GM18868 (cell line): Measurements from ENCODE around the gene CYP27C1.

Experiments
- ATAC-seq: cut with Tn5 transposase; IDR thresholded peaks from one replicate; pipeline ENCODE4 v1.9.1; 2021; ENCODE audit warnings: mild to moderate bottlenecking, moderate library complexity; ENCODE audit not compliant: unreplicated experiment

The CYP27C1 gene

GRCh38 chr2:127193967-127194280 lies 26.2 kb downstream of the CYP27C1 start:
- no peak for ATAC-seq

GRCh38 chr2:127193164-127193966 lies 26.7 kb downstream of the CYP27C1 start:
- ATAC-seq = no peak

GRCh38 chr2:127191331-127192219 lies 28.5 kb downstream of the CYP27C1 start:
- ATAC-seq = no peak

GRCh38 chr2:127188797-127189196 lies 31.3 kb downstream of the CYP27C1 start:
- ATAC-seq = no peak

GRCh38 chr2:127187831-127188230 lies 32.3 kb downstream of the CYP27C1 start:
- no peak for ATAC-seq

GRCh38 chr2:127187081-127187775 lies 32.9 kb downstream of the CYP27C1 start:
- no peak for ATAC-seq

- no peak for ATAC-seq
These were observed 34.4 kb downstream of the CYP27C1 start for GRCh38 chr2:127185705-127186104.

- ATAC-seq = no peak
These were observed 35.0 kb downstream of the CYP27C1 start for GRCh38 chr2:127185093-127185492.

GRCh38 chr2:127183771-127184170 lies 36.3 kb downstream of the CYP27C1 start:
- no peak for ATAC-seq

GRCh38 chr2:127182626-127183458 lies 37.3 kb downstream of the CYP27C1 start:
- ATAC-seq = no peak

- no peak for ATAC-seq
These were observed 38.2 kb downstream of the CYP27C1 start for GRCh38 chr2:127181851-127182250.

GRCh38 chr2:127179766-127180165 lies 40.3 kb downstream of the CYP27C1 start:
- ATAC-seq = no peak

- ATAC-seq = no peak
These were observed 42.4 kb downstream of the CYP27C1 start for GRCh38 chr2:127177617-127178263.

- ATAC-seq = no peak
These were observed 43.5 kb downstream of the CYP27C1 start for GRCh38 chr2:127176371-127177311.

GRCh38 chr2:127175751-127176354 lies 44.2 kb downstream of the CYP27C1 start:
- ATAC-seq = no peak

GRCh38 chr2:127175041-127175721 lies 44.9 kb downstream of the CYP27C1 start:
- no peak for ATAC-seq

- no peak for ATAC-seq
These were observed 45.5 kb downstream of the CYP27C1 start for GRCh38 chr2:127174640-127175039.

- no peak for ATAC-seq
These were observed 46.0 kb downstream of the CYP27C1 start for GRCh38 chr2:127174136-127174535.
